Gastroesophageal sphincter (tissue), 4 donors: ENCODE data around the gene SPATA3. TPM values are rescaled to one million over a fixed set of nuclear protein-coding genes. Genes with fewer than 3 reads are reported as not detected.

Experiments used
- ATAC-seq: fragments of 150-250 bp; one replicate; pipeline ENCODE4 v1.9.1; 2016; ENCODE audit warnings: mild to moderate bottlenecking, moderate library complexity
- H3K27ac ChIP-seq, 4 donors: fragments of 200-600 bp; sonication (generic) in 3 of 4; 1 replicate in 3 of 4; 2 replicates in 1 of 4; pipeline ENCODE4 v1.5.1; 2016 to 2019
- H3K27me3 ChIP-seq: fragments of 200-600 bp; sonication (generic); one replicate; pipeline ENCODE4 v1.5.1; 2019
- H3K36me3 ChIP-seq, 2 donors: fragments of 200-600 bp; sonication (generic); one replicate each; pipeline ENCODE4 v1.5.1; 2019; ENCODE audit warnings: control low read depth in 1 of 2
- H3K4me1 ChIP-seq, 3 donors: fragments of 200-600 bp; sonication (generic); 1 replicate in 2 of 3; 2 replicates in 1 of 3; pipeline ENCODE4 v1.5.1; 2016 to 2019; ENCODE audit warnings: control low read depth in 2 of 3
- H3K4me3 ChIP-seq, 2 donors: fragments of 200-600 bp; sonication (generic); one replicate each; pipeline ENCODE4 v1.5.1; 2019; ENCODE audit warnings: mild to moderate bottlenecking in 1 of 2, moderate library complexity in 1 of 2
- H3K9me3 ChIP-seq, 3 donors: fragments of 200-600 bp; sonication (generic); one replicate each; pipeline ENCODE4 v1.5.1; 2017 to 2019; ENCODE audit warnings: control low read depth in 2 of 3
- EP300 ChIP-seq: sonication (generic); formaldehyde crosslinking; IDR thresholded peaks from one replicate; pipeline ENCODE4 v1.6.1; 2017; ENCODE audit warnings: antibody characterized with exemption, mild to moderate bottlenecking
- POLR2A ChIP-seq, 2 donors: fragments of 450-650 bp; IDR thresholded peaks; one replicate each; pipeline ENCODE4 v1.6.1; 2017; ENCODE audit warnings: antibody characterized with exemption in 2 of 2, mild to moderate bottlenecking in 2 of 2, moderate library complexity in 1 of 2
- POLR2AphosphoS5 ChIP-seq: sonication (generic); formaldehyde crosslinking; IDR thresholded peaks from one replicate; pipeline ENCODE4 v1.6.1; 2017; ENCODE audit warnings: antibody characterized with exemption
- WGBS, 2 donors: methylation state at CpG; one replicate each; pipeline ENCODE4 v1.1.5; 2018; ENCODE audit warnings: low coverage in 1 of 2; 5-methylcytosine and 5-hydroxymethylcytosine counted together
- total RNA-seq, 4 donors: library from RNA; depleted of rRNA; stranded (reverse); fragments of >200 nt; gene quantifications; one replicate each; pipeline ENCODE4 v1.1.0, GENCODE V29; 2016
- TF ChIP-seq, protein P1 (sequence below), 4 experiments: fragments of 200-600 bp in 2 of 4; fragments of 450-650 bp in 2 of 4; sonication (generic) in 1 of 4; IDR thresholded peaks; one replicate each; pipeline ENCODE4 v1.5.1; 2017 to 2019; ENCODE audit warnings: antibody characterized with exemption in 4 of 4, mild to moderate bottlenecking in 2 of 4, moderate library complexity in 2 of 4

SPATA3 gene
- total RNA-seq, 4 donors from 2014 or later, result not detected

DNA sequence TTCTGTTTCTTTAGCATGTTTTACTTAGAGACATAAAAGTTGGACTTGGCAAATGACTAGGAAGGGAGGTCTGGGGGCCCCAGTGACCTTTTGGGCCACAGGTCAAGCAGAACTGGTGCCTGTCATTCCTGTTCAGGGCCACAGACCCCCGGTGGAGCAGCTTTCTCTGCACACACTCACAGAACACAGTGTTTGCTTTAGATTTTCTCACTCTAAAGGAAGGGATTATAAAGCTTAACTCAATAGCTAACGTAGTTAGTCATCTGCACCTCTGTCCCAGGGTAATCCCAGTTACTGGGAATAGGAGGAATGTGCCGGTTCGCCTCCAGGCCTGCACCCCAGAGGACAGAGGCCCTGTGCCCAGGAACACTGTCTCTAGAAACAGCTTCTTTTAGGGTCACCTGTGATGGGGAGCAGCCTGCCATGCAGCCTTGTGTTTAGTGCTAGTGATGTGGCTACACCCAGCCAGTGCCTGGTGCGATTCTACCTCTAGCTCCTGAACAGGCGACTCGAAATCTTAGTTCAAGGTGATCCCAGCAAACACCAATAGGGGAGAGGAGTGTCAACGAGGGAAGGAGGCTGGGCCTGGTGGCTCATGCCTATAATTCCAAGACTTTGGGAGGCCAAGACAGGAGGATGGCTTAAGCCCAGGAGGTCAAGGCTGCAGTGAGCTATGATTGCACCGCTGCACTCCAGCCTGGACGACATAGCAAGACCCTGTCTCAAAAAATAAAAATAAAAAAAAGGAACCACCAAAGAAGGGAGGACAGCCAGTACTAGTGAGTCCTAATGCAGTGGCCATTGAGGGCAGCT is 11.6 kb downstream of the SPATA3 start:
- Histone ChIP-seq H3K4me1 (no peaks in the 10 kb centered on the region), H3K36me3 (no peaks in the 10 kb centered on the region), H3K4me3 (no peak overlapping the region), H3K27me3 (peaks cover 19% of the 10 kb centered on the region), H3K27ac (no peak overlapping the region), H3K9me3 (no peaks in the 10 kb centered on the region)
- 36% methylated on average over 2 to 3 of the region's 10 CpGs for WGBS, 2 donors
- TF ChIP-seq EP300, result no peak
- TF ChIP-seq, protein P1, sequence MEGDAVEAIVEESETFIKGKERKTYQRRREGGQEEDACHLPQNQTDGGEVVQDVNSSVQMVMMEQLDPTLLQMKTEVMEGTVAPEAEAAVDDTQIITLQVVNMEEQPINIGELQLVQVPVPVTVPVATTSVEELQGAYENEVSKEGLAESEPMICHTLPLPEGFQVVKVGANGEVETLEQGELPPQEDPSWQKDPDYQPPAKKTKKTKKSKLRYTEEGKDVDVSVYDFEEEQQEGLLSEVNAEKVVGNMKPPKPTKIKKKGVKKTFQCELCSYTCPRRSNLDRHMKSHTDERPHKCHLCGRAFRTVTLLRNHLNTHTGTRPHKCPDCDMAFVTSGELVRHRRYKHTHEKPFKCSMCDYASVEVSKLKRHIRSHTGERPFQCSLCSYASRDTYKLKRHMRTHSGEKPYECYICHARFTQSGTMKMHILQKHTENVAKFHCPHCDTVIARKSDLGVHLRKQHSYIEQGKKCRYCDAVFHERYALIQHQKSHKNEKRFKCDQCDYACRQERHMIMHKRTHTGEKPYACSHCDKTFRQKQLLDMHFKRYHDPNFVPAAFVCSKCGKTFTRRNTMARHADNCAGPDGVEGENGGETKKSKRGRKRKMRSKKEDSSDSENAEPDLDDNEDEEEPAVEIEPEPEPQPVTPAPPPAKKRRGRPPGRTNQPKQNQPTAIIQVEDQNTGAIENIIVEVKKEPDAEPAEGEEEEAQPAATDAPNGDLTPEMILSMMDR (IDR thresholded peaks at IDR 0.05), result no peak
- no peak for TF ChIP-seq POLR2AphosphoS5
- TF ChIP-seq POLR2A (IDR thresholded peaks at IDR 0.05), result no peak
- ATAC-seq, result no peak

DNA sequence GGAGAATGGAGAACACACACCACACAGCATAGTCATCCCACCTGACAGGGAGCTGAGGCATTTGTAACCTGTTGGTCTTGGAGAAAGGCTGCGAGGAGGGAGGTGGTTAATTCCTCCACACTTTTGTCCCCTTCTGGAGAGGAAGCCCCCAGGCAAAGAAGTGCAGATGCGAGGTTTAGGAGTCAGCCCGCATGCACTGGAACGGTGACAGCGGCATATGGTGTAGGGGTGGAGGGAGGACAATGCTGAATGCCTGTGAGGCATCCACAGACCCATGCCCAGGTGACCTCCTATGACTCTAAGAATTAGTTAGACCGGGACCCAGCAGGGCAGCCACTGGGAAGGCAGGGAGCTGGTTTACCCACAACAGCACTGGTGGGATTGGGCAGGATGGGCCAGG is 12.2 kb downstream of the SPATA3 start:
- Histone ChIP-seq H3K9me3 (no peaks in the 10 kb centered on the region), H3K4me1 (no peaks in the 10 kb centered on the region)
- TF ChIP-seq POLR2AphosphoS5 (no peak), EP300 (no peak), POLR2A (IDR thresholded peaks at IDR 0.05) (no peak)
- TF ChIP-seq, protein P1 (IDR thresholded peaks at IDR 0.05), result no peak

DNA sequence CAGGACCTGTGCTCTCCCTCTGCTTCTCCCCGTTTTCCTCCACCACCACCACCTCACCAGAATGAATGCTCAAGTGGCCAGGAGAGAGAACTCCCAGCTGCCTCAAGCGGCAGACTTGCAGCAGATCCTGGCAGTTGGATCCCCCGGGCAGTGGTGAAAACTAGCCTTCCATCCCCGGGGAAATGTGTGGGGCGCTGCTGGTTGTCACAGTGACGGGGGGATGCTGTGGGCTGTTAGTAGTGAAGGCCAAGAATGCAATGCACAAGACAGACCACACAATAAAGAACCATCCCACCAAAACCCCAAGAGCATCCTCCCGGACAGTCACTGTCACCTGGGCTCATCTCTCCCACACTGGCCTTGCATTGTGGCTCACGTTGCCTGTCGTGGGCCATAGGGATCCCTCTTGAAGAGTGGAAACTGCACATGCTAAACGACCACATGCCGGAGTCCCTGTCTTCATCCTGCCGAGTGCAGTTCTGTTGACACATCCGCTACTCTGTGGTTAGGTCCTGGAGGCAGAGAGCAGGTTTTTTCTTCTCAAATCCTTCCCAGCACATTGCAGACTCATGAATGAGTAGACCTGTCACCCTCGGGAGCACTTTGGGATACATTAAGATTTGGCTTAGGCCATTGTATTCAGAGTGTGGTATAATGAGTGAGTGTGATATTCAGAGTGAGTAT is 13.5 kb downstream of the SPATA3 start:
- no peak for ATAC-seq
- 51 to 75% methylated on average over 5 to 10 of the region's 14 CpGs for WGBS, 2 donors
- Histone ChIP-seq H3K4me3 (no peak overlapping the region), H3K36me3 (no peaks in the 10 kb centered on the region), H3K4me1 (no peaks in the 10 kb centered on the region), H3K27me3 (peaks cover 8% of the 10 kb centered on the region), H3K27ac (no peak overlapping the region), H3K9me3 (no peaks in the 10 kb centered on the region)
- no peak for TF ChIP-seq POLR2A (IDR thresholded peaks at IDR 0.05)
- no peak for TF ChIP-seq POLR2AphosphoS5
- TF ChIP-seq, protein P1 (IDR thresholded peaks at IDR 0.05), result no peak
- no peak for TF ChIP-seq EP300

More for the DNA sequence above, 12.2 kb downstream of the SPATA3 start:
- H3K4me3 ChIP-seq, result no peak overlapping the region
- no peak for ATAC-seq
- 73 to 95% methylated on average over 2 to 4 of the region's 6 CpGs for WGBS, 2 donors
- H3K36me3 ChIP-seq, result no peaks in the 10 kb centered on the region
- no peak overlapping the region for H3K27ac ChIP-seq
- H3K27me3 ChIP-seq, result peaks cover 12% of the 10 kb centered on the region

- Histone ChIP-seq H3K27ac (no peak overlapping the region), H3K9me3 (no peaks in the 10 kb centered on the region), H3K36me3 (no peaks in the 10 kb centered on the region), H3K27me3 (peaks cover 9% of the 10 kb centered on the region), H3K4me3 (no peak overlapping the region), H3K4me1 (no peaks in the 10 kb centered on the region)
- 64 to 67% methylated on average over 2 of the region's 2 CpGs for WGBS, 2 donors
- ATAC-seq, result no peak
- TF ChIP-seq, protein P1 (IDR thresholded peaks at IDR 0.05), result no peak
- TF ChIP-seq POLR2A (IDR thresholded peaks at IDR 0.05) (no peak), POLR2AphosphoS5 (no peak), EP300 (no peak)
These were observed 14.3 kb downstream of the SPATA3 start for GRCh38 chr2:231010201-231010730.
